Left lung (tissue), 10 donors: Measurements from ENCODE around the gene CEP162. TPM values are rescaled to one million over a fixed set of nuclear protein-coding genes. Genes with fewer than 3 reads are reported as not detected.
"Not testable (repeated sequence)": the region's sequence is repeated elsewhere in the genome, so short reads cannot be mapped to it uniquely, and the experiment has no call there.

Experiments
- ATAC-seq: fragments of 200-7000 bp; cut with Tn5 transposase; one replicate; pipeline ENCODE4 v1.9.1; 2020; ENCODE audit warnings: moderate library complexity
- DNase-seq, 4 donors: peaks; one replicate each; pipeline ENCODE4 v3.0.0-alpha.2; 2013 to 2020
- H3K27ac ChIP-seq, 2 donors: fragments of 200-600 bp; sonication (generic) in 1 of 2; one replicate each; pipeline versions ENCODE4 v1.5.0 to v1.8.0; 2020 to 2021
- H3K27me3 ChIP-seq, 2 donors: fragments of 200-600 bp; sonication (generic) in 1 of 2; one replicate each; pipeline versions ENCODE4 v1.5.0 to v1.8.0; 2020 to 2021
- H3K36me3 ChIP-seq, 2 donors: fragments of 200-600 bp; sonication (generic) in 1 of 2; one replicate each; pipeline versions ENCODE4 v1.5.0 to v1.8.0; 2020 to 2021
- H3K4me1 ChIP-seq, 2 donors: fragments of 200-600 bp; one replicate each; pipeline ENCODE4 v1.8.0; 2021
- H3K4me3 ChIP-seq, 2 donors: fragments of 200-600 bp; sonication (generic) in 1 of 2; one replicate each; pipeline versions ENCODE4 v1.5.0 to v1.8.0; 2020 to 2021; ENCODE audit warnings: mild to moderate bottlenecking in 1 of 2
- H3K9me3 ChIP-seq, 2 donors: fragments of 200-600 bp; sonication (generic) in 1 of 2; one replicate each; pipeline versions ENCODE4 v1.5.0 to v1.8.0; 2020 to 2021
- CTCF ChIP-seq, 2 donors: fragments of 200-600 bp; sonication (generic) in 1 of 2; IDR thresholded peaks; one replicate each; pipeline versions ENCODE4 v1.5.0 to v1.8.0; 2021; ENCODE audit warnings: antibody characterized with exemption in 2 of 2
- intact Hi-C, 2 donors: fragments of 100-400 bp; cut with DNase I; formaldehyde crosslinking; loops; one replicate each; pipeline versions ENCODE4 v1.11.2 to v1.14.2; 2022
- polyA plus RNA-seq, 6 donors: library from polyadenylated mRNA; unstranded; fragments of 120-200 nt; gene quantifications; one replicate each; pipeline ENCODE4 v1.2.1, GENCODE V29; 2013; ENCODE audit not compliant: insufficient read length in 6 of 6
- total RNA-seq, 2 donors: library from RNA; stranded (reverse); fragmentation: NEBNext Ultra II Directional; extraction: Animal tissue kit (Norgen Biotek cat#: 25700); gene quantifications; one replicate each; pipeline ENCODE4 v1.2.1, GENCODE V29; 2021
- donor health status: DM: no; HTN: yes; CAD: no.
- donor health status: DM: no; HTN: no; CAD: no.

The CEP162 gene
- total and polyA plus RNA-seq, 8 donors, result 9.7 to 26.4 (median 19.3) TPM

DNA sequence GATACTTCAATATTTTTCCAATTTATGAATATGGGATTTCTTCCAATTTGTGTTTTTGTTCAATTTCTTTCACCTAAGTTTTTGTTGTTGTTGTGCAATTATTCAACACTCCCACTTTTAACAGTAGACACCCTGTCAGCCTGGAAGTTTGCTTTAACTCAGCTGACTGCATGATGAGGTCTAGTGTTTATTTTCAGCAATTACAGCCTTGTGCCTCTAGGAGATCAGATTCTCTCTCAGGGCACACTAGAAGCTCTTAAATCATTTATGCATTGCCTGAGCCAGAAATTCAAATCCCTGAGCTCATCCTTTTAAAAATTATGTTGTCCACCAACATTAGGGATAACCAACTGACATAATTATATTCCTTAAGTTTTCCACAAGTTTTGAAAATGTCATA is 108.2 kb downstream of the CEP162 start:
- H3K9me3 ChIP-seq, result peaks cover 0 to 7% of the 10 kb centered on the region in 2 donors
- no peaks in the 10 kb centered on the region for H3K4me1 ChIP-seq
- no peak for ATAC-seq
- no peaks in the 10 kb centered on the region for H3K27me3 ChIP-seq
- H3K4me3 ChIP-seq, result no peak overlapping the region
- intact Hi-C loops, result no loop called here
- no peak for TF ChIP-seq CTCF (IDR thresholded peaks at IDR 0.05)
- no peak overlapping the region for H3K27ac ChIP-seq
- peaks cover 0 to 4% of the 10 kb centered on the region in 2 donors for H3K36me3 ChIP-seq
- DNase-seq, result no peak

DNA sequence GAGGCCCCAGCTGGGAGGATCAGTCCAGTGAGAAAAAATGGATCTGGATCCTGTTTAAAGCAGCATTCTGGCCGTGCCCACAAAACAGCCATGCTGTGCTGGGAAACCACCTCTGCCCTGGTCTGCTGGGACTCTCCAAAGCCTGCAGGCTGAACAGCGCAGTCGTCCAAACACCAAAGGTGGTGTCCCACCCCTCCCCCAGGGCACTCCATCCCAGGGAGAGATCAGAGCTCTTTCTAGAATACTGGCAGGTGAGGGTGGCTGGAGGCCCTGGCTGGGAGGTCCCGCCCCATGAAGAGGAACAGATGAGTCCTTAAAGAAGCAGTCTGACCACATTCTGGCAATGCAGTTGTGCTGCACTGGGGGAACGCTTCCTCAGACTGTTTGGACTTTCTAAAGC is 109.3 kb downstream of the CEP162 start:
- ATAC-seq, result no peak
- DNase-seq, result no peak
- no peak for TF ChIP-seq CTCF (IDR thresholded peaks at IDR 0.05)
- peaks cover 0 to 7% of the 10 kb centered on the region in 2 donors for H3K9me3 ChIP-seq
- no peaks in the 10 kb centered on the region for H3K36me3 ChIP-seq
- H3K4me3 ChIP-seq, result no peak overlapping the region
- H3K4me1 ChIP-seq, result no peaks in the 10 kb centered on the region
- no peak overlapping the region for H3K27ac ChIP-seq
- intact Hi-C loops, result no loop called here
- H3K27me3 ChIP-seq, result no peaks in the 10 kb centered on the region

DNA sequence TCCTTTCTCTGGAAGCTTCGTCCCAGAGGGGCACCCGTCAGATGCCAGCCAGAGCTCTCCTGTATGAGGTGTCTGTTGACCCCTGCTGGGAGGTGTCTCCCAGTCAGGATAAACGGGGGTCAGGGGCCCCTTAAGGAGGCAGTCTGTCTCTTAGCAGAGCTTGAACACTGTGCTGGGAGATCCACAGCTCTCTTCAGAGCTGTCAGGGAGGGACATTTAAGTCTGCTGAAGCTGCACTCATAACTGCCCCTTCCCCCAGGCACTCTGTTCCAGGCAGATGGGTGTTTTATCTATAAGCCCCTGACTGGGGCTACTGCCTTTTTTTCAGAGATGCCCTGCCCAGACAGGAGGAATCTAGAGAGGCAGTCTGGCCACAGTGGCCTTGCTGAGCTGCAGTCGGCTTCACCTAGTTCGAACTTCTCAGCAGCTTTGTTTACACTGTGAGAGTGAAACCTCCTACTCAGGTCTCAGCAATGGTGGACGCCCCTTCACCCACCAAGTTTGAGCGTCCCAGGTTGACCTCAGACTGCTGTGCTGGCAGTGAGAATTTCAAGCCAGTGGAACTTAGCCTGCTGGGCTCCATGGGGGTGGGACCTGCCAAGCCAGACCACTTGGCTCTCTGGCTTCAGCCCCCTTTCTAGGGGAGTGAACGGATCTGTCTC is 112.4 kb downstream of the CEP162 start:
- H3K27me3 ChIP-seq, intact Hi-C loops, H3K4me1 ChIP-seq, H3K36me3 ChIP-seq, H3K9me3 ChIP-seq, ATAC-seq, H3K4me3 ChIP-seq, DNase-seq, H3K27ac ChIP-seq: not testable (repeated sequence)

GRCh38 chr6:84111351-84111750 is 116.1 kb downstream of the CEP162 start:
- DNase-seq, H3K4me3 ChIP-seq, intact Hi-C loops, H3K9me3 ChIP-seq, H3K27ac ChIP-seq, H3K36me3 ChIP-seq, H3K27me3 ChIP-seq, H3K4me1 ChIP-seq, ATAC-seq: not testable (repeated sequence)

DNA sequence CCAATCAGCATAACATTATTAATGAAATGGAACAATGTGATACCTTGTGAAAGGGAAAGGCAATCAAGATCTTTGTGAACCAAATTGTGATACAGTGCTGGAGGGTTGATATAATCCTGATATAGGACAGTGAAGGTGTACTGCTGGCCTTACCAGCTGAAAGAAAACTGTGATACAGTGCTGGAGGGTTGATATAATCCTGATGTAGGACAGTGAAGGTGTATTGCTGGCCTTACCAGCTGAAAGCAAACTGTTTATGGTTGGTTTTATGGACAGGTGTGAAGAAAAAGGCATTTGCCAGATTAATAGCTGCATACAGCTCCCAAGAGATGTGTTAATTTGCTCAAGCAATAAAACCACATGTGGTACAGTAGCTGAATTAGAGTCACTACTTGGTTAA is 119.9 kb downstream of the CEP162 start:
- no peak overlapping the region for H3K4me3 ChIP-seq
- intact Hi-C loops, result no loop called here
- no peaks in the 10 kb centered on the region for H3K4me1 ChIP-seq
- no peaks in the 10 kb centered on the region for H3K27me3 ChIP-seq
- no peaks in the 10 kb centered on the region for H3K36me3 ChIP-seq
- no peak overlapping the region for H3K27ac ChIP-seq
- ATAC-seq (no peak), DNase-seq (no peak)
- TF ChIP-seq CTCF (IDR thresholded peaks at IDR 0.05), result no peak
- H3K9me3 ChIP-seq, result peaks cover 0 to 4% of the 10 kb centered on the region in 2 donors

- DNase-seq, H3K4me3 ChIP-seq, H3K9me3 ChIP-seq, H3K27ac ChIP-seq, ATAC-seq, H3K27me3 ChIP-seq, intact Hi-C loops, H3K4me1 ChIP-seq, H3K36me3 ChIP-seq: not testable (repeated sequence)
These were observed 122.1 kb downstream of the CEP162 start for GRCh38 chr6:84105215-84105924.
